CD4-positive, CD25-positive, alpha-beta regulatory T cell (primary cell): Measurements from ENCODE around the gene PKNOX2. TPM values are rescaled to one million over a fixed set of nuclear protein-coding genes. Genes with fewer than 3 reads are reported as not detected.

Experiments
- ATAC-seq, 2 donors: fragments of 150-1000 bp; cut with Tn5 transposase; one replicate each; pipeline ENCODE4 v1.10.0; 2021; ENCODE audit warnings: low read depth in 2 of 2, moderate number of reproducible peaks in 2 of 2, moderate library complexity in 1 of 2
- DNase-seq, 3 donors: peaks; one replicate each; pipeline versions ENCODE4 v3.0.0 to v3.0.0-alpha.2; 2012 to 2022; ENCODE audit warnings: mixed read lengths in 1 of 3
- H3K27ac ChIP-seq: one replicate; pipeline ENCODE4 v1.7.0; 2013; ENCODE audit warnings: mild to moderate bottlenecking, low read length; ENCODE audit not compliant: insufficient read depth, poor library complexity, severe bottlenecking
- H3K27me3 ChIP-seq: one replicate; pipeline ENCODE4 v1.7.0; 2013; ENCODE audit warnings: low read length; ENCODE audit not compliant: control insufficient read depth, insufficient read depth
- H3K36me3 ChIP-seq: one replicate; pipeline ENCODE4 v1.7.0; 2013; ENCODE audit warnings: mild to moderate bottlenecking, low read length, moderate library complexity; ENCODE audit not compliant: control insufficient read depth, insufficient read depth
- H3K4me1 ChIP-seq: 2 replicates; pipeline ENCODE4 v1.7.0; 2013; ENCODE audit warnings: mild to moderate bottlenecking, low read length; ENCODE audit not compliant: insufficient read depth, control insufficient read depth, poor library complexity, severe bottlenecking
- H3K4me3 ChIP-seq: one replicate; pipeline ENCODE4 v1.7.0; 2013; ENCODE audit warnings: low read depth, mild to moderate bottlenecking, low read length, moderate library complexity
- H3K9me3 ChIP-seq, 2 experiments: 1 replicate in 1 of 2; 2 replicates in 1 of 2; pipeline ENCODE4 v1.7.0; 2013; ENCODE audit warnings: low read length in 2 of 2, mild to moderate bottlenecking in 1 of 2, moderate library complexity in 1 of 2; ENCODE audit not compliant: control insufficient read depth in 2 of 2
- H3K27ac Mint-ChIP-seq, 3 donors: one replicate each; pipeline ENCODE4 v1.8.0; 2020 to 2022; ENCODE audit warnings: mild to moderate bottlenecking in 3 of 3, mixed read lengths in 3 of 3, moderate library complexity in 2 of 3
- H3K27me3 Mint-ChIP-seq: one replicate; pipeline ENCODE4 v1.8.0; 2022; ENCODE audit warnings: mild to moderate bottlenecking, mixed read lengths
- H3K36me3 Mint-ChIP-seq: one replicate; pipeline ENCODE4 v1.8.0; 2020; ENCODE audit warnings: mixed read lengths
- H3K4me1 Mint-ChIP-seq, 4 donors: one replicate each; pipeline ENCODE4 v1.8.0; 2020 to 2022; ENCODE audit warnings: mixed read lengths in 4 of 4, mild to moderate bottlenecking in 1 of 4
- H3K4me3 Mint-ChIP-seq, 4 donors: one replicate each; pipeline ENCODE4 v1.8.0; 2020 to 2022; ENCODE audit warnings: mild to moderate bottlenecking in 4 of 4, mixed read lengths in 4 of 4, moderate library complexity in 3 of 4
- H3K9me3 Mint-ChIP-seq, 7 donors: one replicate each; pipeline ENCODE4 v1.8.0; 2020 to 2022; ENCODE audit warnings: mixed read lengths in 7 of 7, mild to moderate bottlenecking in 3 of 7, moderate library complexity in 2 of 7
- polyA plus RNA-seq, 4 donors: library from polyadenylated mRNA; unstranded; fragments of 300-500 nt; fragmentation: Illumina TruSeq; gene quantifications; one replicate each; pipeline ENCODE4 v1.2.3, GENCODE V29; 2021
- total RNA-seq: library from RNA; stranded (reverse); gene quantifications from one replicate; pipeline ENCODE4 v1.2.3, GENCODE V29; 2022

The PKNOX2 gene
- total and polyA plus RNA-seq, 5 donors from 2014 or later = not detected

- ATAC-seq (no peak), DNase-seq (no peak)
- Histone ChIP-seq H3K4me1 (no peaks in the 10 kb centered on the region), H3K27ac (no peak overlapping the region), H3K4me3 (no peak overlapping the region), H3K27me3 (peaks cover 2% of the 10 kb centered on the region), H3K9me3 (no peaks in the 10 kb centered on the region), H3K36me3 (no peaks in the 10 kb centered on the region)
- H3K4me1 Mint-ChIP-seq = no peaks in the 10 kb centered on the region
- no peaks in the 10 kb centered on the region for H3K27me3 Mint-ChIP-seq
- no peak overlapping the region for H3K27ac Mint-ChIP-seq
- no peak overlapping the region for H3K4me3 Mint-ChIP-seq
- no peaks in the 10 kb centered on the region for H3K36me3 Mint-ChIP-seq
- peaks cover 0 to under 1% (median 0%) of the 10 kb centered on the region in 7 donors for H3K9me3 Mint-ChIP-seq
Observed at GRCh38 chr11:125378571-125378970, 214.0 kb downstream of the PKNOX2 start.

DNA sequence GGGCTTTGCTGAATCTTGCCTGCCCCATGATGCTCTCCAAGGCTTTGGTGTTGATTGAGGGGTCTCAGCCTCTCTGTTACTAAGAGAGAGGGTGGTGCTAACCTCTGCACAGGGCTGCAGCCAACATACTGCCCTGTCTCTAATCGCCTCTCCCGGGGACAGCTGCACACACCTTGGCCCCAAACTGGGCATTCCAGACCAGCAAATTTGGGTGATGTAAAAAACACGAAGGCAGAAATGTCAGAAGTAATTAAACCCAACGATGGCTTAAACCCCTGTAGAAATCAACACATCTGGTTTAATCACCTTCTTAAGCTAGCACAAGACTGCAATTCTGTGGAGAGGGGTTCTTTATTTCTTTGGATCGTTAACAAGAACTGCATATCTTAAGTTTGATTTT is 215.0 kb downstream of the PKNOX2 start:
- ATAC-seq (no peak), DNase-seq (no peak)
- Mint-ChIP-seq H3K27ac (no peak overlapping the region), H3K27me3 (no peaks in the 10 kb centered on the region), H3K4me3 (no peak overlapping the region), H3K4me1 (no peaks in the 10 kb centered on the region), H3K36me3 (no peaks in the 10 kb centered on the region), H3K9me3 (no peaks in the 10 kb centered on the region)
- Histone ChIP-seq H3K9me3 (no peaks in the 10 kb centered on the region), H3K27ac (no peak overlapping the region), H3K36me3 (no peaks in the 10 kb centered on the region), H3K4me3 (no peak overlapping the region), H3K4me1 (no peaks in the 10 kb centered on the region), H3K27me3 (peaks cover 2% of the 10 kb centered on the region)

DNA sequence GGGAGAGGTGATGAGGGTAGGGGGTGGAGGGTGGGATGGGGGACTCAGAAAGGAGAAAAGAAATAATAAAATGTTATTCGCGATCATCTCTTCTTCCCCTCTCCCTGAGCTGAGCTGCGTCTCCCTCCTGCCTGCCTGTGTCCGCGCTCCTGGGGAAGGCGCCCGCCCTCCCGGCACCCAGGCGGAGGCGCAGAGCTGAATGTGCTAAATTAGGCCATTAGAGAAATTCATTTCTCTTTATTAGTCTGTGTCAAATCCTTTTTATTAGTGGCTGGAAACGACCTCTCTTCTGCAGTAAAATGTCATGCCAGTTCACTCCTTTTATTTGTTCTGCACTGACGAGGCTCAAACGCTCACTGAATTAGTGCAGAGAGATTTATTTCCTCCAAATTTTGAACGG is 215.4 kb downstream of the PKNOX2 start:
- Histone ChIP-seq H3K27ac (no peak overlapping the region), H3K9me3 (no peaks in the 10 kb centered on the region), H3K27me3 (peaks cover 2% of the 10 kb centered on the region), H3K4me3 (no peak overlapping the region), H3K36me3 (no peaks in the 10 kb centered on the region), H3K4me1 (no peaks in the 10 kb centered on the region)
- Mint-ChIP-seq H3K9me3 (no peaks in the 10 kb centered on the region), H3K4me3 (no peak overlapping the region), H3K27ac (no peak overlapping the region), H3K27me3 (no peaks in the 10 kb centered on the region), H3K36me3 (no peaks in the 10 kb centered on the region), H3K4me1 (no peaks in the 10 kb centered on the region)
- ATAC-seq (no peak), DNase-seq (no peak)

DNA sequence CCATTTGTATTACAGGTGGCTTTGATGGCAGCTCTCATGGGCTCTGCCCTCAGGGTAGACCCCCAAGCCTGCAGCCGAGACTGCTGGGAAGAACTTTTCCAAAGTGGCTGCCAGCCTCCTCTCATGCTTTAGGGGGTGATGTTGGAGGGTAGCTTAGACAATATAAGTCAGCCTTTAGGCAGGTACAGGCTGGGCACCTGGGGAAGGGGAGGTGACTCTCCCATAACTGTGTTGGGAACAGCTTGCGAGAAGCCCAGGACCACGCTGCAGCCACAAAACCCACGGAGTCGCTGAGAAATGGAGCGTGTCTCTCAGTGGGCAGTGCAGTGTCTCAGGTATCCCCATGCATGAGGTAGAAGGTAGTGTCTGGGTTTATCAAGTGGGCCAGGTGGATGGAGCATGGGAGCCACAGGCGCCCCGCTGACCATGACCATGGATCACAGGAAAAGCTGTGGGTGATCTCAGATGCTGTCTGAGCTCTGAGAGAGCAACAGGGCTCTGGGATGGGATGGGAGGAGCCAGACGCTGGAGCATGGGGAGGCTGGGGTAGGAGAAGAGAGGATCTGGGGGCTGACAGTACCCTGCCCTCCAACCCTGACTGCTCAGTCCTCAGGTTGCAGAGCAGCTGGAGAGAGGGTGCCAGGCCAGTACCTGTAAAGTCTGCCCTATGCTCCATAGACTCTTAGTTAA is 216.3 kb downstream of the PKNOX2 start:
- no peaks in the 10 kb centered on the region for H3K9me3 ChIP-seq
- no peaks in the 10 kb centered on the region for H3K36me3 Mint-ChIP-seq
- no peak overlapping the region for H3K27ac Mint-ChIP-seq
- H3K27ac ChIP-seq = no peak overlapping the region
- ATAC-seq (no peak), DNase-seq (no peak)
- peaks cover 2% of the 10 kb centered on the region for H3K27me3 ChIP-seq
- no peak overlapping the region for H3K4me3 Mint-ChIP-seq
- no peaks in the 10 kb centered on the region for H3K4me1 Mint-ChIP-seq
- H3K36me3 ChIP-seq = no peaks in the 10 kb centered on the region
- H3K9me3 Mint-ChIP-seq = no peaks in the 10 kb centered on the region
- no peak overlapping the region for H3K4me3 ChIP-seq
- H3K27me3 Mint-ChIP-seq = no peaks in the 10 kb centered on the region
- no peaks in the 10 kb centered on the region for H3K4me1 ChIP-seq

DNA sequence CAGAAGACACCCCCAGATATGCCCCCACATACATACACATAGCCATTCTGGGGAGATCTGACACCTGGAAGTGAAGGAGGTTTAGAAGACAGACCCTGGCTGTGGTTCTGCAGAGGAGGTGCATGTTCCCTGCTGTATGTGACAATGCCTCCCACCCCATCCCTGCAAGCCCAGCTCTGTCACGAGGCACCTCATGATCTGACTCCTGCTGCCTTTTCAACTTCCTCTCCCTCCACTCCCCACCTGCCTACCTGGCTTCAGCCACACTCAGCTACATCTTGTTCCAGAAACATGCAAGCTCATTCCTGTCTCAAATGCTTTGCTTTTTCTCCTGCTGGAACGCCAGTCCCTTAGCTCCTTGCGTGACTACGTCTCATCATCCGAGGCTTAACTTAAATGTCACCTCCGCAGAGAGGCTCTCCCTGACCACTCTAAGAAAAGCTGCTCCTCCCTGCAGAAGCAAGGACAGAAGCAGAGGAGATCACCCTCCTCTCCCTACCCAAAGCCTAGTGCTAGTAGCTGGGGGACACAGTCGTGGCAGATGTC is 217.0 kb downstream of the PKNOX2 start:
- no peak overlapping the region for H3K4me3 ChIP-seq
- ATAC-seq = no peak
- H3K4me1 Mint-ChIP-seq = no peaks in the 10 kb centered on the region
- no peaks in the 10 kb centered on the region for H3K9me3 ChIP-seq
- no peak for DNase-seq
- no peaks in the 10 kb centered on the region for H3K4me1 ChIP-seq
- no peaks in the 10 kb centered on the region for H3K36me3 Mint-ChIP-seq
- H3K4me3 Mint-ChIP-seq = no peak overlapping the region
- no peaks in the 10 kb centered on the region for H3K9me3 Mint-ChIP-seq
- H3K36me3 ChIP-seq = no peaks in the 10 kb centered on the region
- no peak overlapping the region for H3K27ac Mint-ChIP-seq
- H3K27me3 ChIP-seq = peaks cover 2% of the 10 kb centered on the region
- H3K27ac ChIP-seq = no peak overlapping the region
- no peaks in the 10 kb centered on the region for H3K27me3 Mint-ChIP-seq

GRCh38 chr11:125382314-125382791 is 217.8 kb downstream of the PKNOX2 start:
- Mint-ChIP-seq H3K4me3 (no peak overlapping the region), H3K27ac (no peak overlapping the region), H3K9me3 (no peaks in the 10 kb centered on the region), H3K36me3 (no peaks in the 10 kb centered on the region), H3K4me1 (no peaks in the 10 kb centered on the region), H3K27me3 (no peaks in the 10 kb centered on the region)
- H3K36me3 ChIP-seq = no peaks in the 10 kb centered on the region
- no peak overlapping the region for H3K27ac ChIP-seq
- no peaks in the 10 kb centered on the region for H3K4me1 ChIP-seq
- ATAC-seq (no peak), DNase-seq (no peak)
- peaks cover 2% of the 10 kb centered on the region for H3K27me3 ChIP-seq
- no peak overlapping the region for H3K4me3 ChIP-seq
- H3K9me3 ChIP-seq = no peaks in the 10 kb centered on the region

DNA sequence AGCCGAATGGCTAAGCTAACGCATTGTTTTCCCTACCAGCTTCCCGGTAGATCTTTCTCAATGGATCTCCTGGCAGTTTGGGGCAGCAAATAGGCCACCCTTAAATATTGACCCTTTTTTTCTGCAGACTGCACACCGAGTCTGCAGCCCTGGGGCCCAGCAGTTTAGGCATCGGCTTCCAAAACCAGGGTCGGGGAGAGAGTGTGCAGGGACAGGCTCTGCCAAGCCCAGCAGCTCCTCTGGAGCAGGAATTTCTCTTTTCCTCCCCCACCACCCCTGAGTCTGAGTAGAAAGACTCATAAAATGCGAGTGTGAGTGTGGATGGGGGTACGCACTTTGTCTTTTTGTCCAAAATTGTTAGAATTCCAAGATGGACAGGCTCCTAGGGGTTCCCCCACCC is 218.3 kb downstream of the PKNOX2 start:
- Histone ChIP-seq H3K27ac (no peak overlapping the region), H3K4me1 (no peaks in the 10 kb centered on the region), H3K27me3 (peaks cover 2% of the 10 kb centered on the region), H3K36me3 (no peaks in the 10 kb centered on the region), H3K9me3 (no peaks in the 10 kb centered on the region), H3K4me3 (no peak overlapping the region)
- Mint-ChIP-seq H3K27me3 (no peaks in the 10 kb centered on the region), H3K27ac (no peak overlapping the region), H3K9me3 (no peaks in the 10 kb centered on the region), H3K4me1 (no peaks in the 10 kb centered on the region), H3K36me3 (no peaks in the 10 kb centered on the region), H3K4me3 (no peak overlapping the region)
- DNase-seq (no peak), ATAC-seq (no peak)

- no peak overlapping the region for H3K4me3 ChIP-seq
- H3K4me3 Mint-ChIP-seq = no peak overlapping the region
- DNase-seq (no peak), ATAC-seq (no peak)
- H3K9me3 Mint-ChIP-seq = no peaks in the 10 kb centered on the region
- H3K27ac ChIP-seq = no peak overlapping the region
- H3K4me1 Mint-ChIP-seq = no peaks in the 10 kb centered on the region
- no peaks in the 10 kb centered on the region for H3K9me3 ChIP-seq
- no peaks in the 10 kb centered on the region for H3K36me3 ChIP-seq
- H3K36me3 Mint-ChIP-seq = no peaks in the 10 kb centered on the region
- H3K27me3 ChIP-seq = peaks cover 2% of the 10 kb centered on the region
- peaks cover 7% of the 10 kb centered on the region for H3K27me3 Mint-ChIP-seq
- no peaks in the 10 kb centered on the region for H3K4me1 ChIP-seq
- no peak overlapping the region for H3K27ac Mint-ChIP-seq
Observed at GRCh38 chr11:125384825-125385224, 220.3 kb downstream of the PKNOX2 start.
